Hematopoietic multipotent progenitor cell treated with erythropoietin and hydrocortisone succinate and interleukin-3 and kit ligand, for 15 days (in vitro differentiated cells): Measurements from ENCODE around the gene SLC6A6.

ENCODE experiments used
- DNase-seq: peaks from one replicate; pipeline ENCODE4 v3.0.0-alpha.2; 2015; ENCODE audit warnings: low spot score

SLC6A6 gene

DNA sequence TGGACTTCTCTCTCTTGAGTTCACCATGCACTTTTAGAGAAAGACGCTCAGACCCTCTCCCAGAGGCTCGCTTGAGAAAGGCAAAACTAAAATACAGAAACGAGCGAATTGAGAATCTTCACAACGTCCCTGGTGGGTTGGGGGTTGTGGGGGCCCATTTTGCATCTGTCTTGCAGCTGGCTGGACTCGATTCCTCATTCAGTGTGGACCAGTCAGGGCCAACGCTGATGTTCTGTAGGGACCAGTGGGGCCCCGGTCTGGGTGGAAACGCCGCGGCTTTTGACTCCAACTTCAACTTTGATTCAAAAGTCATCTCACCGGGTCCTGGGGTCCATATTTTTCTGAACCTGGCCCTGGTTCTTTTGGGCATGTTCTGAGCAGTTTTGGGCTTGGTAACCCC lies 68.1 kb downstream of the SLC6A6 start:
- no peak for DNase-seq

DNA sequence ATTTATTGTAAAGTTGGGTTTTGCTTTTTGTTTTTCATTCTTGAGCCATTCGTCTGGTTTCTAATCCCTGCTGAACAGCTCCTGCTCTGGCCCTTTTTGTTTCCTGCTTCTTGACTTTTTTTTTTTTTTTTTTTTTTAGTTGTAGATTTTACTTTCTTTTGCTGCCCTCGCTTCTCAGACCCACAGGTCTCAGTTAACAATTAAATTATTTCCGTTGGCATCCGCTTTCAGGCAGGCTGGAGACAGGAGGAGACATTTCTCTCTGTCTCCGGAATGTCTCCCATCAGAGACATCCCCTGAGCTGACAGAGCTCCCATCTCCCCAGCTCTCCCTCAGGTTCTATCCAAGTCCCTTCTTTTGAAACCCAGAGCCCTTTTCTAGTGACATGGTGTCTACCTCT lies 68.6 kb downstream of the SLC6A6 start:
- no peak for DNase-seq

DNA sequence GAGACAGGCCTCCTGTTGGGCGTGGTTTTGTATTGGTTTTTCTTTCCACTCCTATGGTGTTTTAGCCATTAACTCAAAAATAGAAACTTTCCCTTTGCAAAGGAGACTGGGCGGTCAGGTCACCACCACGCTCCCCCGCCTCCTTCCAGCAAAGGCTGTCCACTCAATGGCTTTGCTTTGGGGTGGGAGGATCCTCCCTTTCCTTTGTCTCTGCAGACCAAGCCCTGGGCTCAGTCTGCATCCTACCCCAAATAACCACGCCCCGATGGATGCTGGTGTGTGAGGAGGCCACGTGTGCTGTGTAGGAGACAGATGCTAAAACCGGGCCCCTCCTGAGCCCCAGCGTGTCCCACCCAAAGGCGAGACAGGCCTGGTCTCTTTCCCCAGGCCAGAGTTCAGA lies 69.3 kb downstream of the SLC6A6 start:
- no peak for DNase-seq

DNA sequence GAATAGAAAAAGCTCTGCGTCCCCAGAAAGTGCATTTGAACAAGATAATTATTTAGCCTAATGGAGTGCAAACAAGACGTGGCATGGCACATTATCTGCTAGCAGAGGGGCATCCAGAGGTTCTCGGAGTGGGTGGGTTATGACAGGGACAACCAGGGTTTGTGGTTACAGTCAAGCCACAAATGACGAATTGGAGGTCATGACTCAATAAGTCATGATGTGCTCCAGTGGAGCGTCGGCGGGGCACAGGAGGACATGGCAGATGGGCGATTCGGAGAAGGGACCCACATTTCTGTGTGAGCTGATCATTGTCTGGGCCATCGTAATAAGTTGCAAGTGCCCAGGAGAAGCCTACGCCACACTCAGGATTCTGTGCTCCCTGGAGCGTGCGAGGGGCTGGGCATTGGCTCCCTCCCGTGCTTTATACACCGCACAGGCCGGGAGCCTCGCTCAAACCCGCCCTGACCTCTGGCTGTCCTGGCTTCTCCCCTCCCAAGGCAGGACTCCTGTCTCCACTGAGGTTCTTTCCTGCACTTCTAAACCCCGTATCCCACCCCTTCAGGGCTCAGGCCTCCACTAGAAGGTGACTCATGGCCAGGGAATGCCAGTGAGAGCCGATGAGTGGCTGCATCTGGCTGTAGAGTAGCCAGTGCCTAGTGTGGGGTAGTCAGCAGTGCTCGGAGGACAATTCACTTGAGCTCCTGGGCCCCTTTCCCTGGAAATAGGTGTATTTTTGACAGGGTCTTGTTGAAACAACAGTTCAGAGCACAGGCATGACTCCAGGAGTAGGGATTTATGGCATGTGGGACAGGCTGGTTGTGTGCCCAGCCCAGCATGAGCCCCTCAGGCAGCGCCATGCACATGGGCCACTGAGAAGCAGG lies 70.3 kb downstream of the SLC6A6 start:
- DNase-seq: no peak

DNA sequence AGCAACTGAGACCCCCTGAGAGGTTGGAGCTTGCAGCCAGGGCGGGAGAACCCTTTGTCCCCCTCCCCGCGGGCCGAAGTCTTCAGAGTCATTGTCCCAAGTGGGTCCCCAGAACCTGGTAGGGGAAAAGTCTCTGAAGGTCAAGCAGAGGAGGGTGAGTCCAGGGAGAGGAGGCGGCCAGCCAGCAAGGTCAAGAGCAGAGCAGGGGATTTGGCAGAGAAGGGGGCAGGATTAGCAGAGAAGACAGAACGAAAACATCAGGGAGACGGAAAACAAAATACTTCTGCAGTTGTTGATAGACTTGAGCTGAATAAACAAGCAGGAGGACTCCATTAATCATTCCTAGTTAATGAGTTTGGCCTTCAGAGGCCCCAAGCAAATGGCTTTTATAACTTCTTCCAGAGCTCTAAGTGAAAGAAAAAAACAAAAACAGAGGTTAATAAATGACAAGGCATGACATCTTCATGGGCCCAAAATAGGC lies 71.0 kb downstream of the SLC6A6 start:
- no peak for DNase-seq

DNA sequence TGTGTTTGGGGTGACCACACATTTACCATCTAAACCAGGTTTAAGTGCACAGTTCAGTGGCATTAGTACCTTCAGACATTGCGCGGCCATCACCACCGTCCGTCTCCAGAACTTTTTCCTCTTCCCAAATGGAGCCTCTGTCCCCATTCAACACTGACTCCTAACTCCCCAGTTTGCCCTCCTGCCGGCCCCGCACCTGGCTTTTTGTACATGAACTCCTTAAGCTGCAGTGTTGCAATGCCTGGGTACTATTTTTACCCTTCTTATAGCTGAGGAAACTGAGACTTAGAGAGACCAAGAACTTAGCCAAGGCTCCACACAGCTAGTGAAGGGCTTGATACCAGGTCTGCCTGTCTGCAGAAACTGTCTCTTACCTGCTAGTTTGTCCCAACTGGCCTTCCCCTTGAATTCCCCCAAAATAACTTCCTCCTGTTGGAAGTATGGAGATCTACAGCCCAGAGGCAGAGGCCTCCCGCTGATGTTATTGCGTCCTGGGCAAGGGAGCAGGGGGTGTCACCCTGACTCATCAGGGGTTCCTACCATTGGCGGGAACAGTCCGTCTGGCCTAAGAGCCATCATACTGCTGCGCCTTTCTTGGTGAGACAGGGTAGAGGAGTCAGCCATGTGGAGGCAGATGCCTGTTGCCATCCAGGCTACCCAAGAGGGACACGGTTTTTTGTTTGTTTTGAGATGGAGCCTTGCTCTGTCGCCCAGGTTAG lies 72.1 kb downstream of the SLC6A6 start:
- DNase-seq: no peak

DNA sequence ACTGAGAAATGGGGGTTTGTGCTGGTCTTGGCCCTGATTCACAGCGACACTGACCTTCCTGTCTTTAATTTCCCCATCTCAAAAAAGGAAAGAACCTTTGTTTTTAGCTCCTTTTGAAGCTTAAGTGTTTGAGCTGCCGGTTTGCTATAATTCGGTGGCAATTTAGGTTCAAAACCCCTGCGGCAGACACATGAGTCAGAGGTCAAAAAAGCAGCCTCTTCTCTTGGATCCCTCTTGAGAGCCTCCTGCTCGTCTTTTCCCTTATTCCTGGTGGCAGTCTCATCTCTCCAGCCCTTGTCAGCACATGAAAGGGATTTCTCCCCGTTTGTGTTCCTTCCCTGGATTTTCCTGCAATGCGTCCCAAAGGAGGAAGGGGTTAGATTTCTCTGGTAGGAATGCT lies 73.2 kb downstream of the SLC6A6 start:
- DNase-seq: no peak

DNA sequence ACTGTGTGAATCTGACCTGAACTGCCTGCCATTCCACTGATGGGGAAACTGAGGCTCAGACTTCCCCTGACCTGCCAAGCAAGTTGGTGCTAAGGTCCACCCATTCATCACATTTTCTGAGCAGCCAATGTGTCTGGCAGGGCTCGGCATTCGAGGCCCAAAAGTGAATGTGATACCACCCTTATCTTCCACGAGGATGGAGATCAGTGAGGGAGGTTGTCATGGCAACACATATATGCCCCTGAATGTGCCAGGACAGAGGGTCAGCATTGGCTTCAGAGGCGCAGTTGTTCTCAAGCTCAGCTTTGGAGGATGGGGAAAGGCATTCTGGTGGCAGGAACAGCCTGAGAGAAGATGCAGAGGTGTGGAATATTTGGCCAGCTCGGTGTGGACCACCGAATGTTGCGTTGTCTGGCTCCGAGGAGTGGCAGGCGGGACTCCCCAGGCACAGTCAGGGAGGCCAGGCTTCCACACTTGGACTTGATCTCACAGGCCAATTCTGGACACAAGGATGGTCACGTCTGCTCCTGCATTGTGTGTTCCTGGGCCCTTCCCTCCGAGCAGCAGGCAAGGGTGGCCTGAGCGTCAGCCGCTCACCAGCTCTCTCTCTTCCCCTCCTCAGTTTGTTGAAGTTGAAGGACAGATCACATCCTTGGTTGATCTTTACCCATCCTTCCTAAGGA lies 74.3 kb downstream of the SLC6A6 start:
- no peak for DNase-seq

DNA sequence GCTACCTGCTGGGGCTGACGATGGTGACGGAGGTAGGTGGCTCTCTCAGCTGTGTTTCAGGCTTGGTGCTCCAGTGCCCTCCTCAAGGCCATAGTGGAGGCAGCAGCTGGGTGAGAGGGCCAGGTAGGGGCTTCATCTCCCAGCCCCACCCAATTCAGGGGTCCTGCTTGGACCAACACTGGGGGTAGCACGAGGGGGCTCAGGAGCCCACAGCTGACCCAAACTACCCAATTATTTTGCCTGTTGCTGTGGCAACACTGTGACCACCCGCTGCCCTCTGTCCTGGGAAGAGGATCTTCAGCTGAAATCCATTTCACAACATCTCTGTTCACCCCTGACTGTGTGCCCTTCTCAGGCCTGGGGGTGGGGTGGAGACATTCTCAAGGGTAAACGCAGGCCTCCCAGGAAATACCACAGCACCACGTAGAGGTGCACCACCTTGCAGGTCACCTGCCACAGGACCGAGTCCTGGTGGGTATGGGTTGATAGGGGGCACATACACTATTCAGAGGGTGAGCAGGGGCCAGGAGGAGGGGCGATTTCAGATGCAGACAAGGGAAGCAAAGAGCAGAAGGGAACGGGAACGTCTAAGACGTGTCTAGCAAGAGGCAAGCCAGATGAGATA lies 75.0 kb downstream of the SLC6A6 start:
- DNase-seq: no peak

DNA sequence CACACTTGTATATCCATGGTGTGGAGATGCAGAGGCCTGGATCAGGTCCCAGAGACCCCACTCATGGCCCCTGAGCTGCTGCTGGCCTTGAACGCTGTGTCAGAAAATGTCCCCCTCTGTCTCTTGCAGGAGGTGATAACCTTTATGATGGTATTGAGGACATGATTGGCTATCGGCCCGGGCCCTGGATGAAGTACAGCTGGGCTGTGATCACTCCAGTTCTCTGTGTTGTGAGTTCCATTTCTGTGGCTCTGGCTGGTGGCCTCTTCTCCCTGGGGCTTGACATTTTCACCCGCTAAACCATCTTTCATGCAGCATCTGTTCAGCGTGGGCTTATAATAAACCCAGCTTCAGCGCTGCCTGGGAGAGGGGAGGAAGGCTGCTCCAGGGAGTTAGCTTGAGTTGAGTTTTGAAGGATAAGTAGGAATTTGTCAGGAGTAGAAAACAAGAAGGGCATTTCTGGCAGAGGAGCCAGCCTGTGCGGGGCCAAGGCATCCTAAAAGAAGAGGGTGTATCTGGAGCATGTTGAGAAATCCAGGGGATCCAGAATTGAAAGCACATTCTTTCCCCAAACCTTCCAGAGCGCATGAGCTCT lies 76.6 kb downstream of the SLC6A6 start:
- DNase-seq: no peak

DNA sequence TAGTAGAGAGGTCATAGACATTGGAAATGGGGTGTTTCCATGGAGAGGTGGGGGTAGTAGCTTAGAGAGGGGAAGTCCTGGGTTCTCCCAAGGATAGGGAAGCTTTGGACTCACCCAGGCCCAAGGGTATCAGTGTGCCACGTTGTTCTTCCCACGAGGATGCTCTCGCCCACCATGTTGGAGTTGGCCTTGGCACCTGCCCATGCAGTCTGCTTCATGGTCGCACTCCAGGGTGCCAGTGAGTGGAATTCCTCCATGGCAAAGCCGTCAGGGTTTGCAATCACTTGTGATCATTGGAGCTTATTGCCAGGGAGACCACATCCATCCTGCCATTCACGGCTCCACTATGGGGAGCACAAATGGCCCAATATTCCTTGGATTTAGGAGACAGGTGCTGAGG lies 77.2 kb downstream of the SLC6A6 start:
- no peak for DNase-seq

DNA sequence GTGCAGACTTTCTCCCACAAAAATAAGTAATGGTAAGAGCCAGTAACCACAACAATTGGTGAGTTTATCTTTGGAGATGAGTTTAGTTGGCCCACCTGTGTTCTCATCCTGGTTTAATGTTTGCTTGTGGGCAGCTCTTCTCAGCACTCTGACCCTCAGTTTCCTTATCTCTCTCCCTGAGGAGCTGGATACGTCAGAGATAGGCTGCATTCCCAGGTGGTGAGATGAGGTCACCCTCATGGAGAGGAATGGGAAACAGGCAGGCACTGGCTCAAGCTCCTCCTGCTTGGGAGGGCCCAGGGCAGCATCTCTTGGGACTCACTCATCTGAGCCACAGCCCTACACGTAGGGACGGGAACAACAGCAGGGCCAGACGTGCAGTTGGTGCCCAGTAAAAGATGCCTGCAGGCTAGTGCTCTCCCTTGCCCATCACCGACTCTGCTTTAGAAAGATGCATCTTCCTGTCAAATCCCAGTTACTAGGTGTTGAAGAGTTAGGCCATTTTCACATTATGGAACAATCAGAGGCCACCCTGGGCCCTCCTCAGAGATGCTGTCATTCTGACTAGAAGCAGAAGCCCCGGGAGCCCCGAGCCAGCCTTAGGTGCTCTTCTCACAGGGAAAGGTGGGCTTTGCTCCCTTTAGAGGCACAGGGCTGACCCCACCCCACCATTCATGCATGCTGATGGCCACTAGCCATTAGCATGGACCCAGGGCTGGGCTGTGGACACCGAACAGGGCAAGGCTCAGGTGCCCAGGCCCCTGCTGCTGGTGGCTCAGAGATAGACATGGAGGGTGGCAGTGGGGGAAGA lies 78.0 kb downstream of the SLC6A6 start:
- no peak for DNase-seq

DNA sequence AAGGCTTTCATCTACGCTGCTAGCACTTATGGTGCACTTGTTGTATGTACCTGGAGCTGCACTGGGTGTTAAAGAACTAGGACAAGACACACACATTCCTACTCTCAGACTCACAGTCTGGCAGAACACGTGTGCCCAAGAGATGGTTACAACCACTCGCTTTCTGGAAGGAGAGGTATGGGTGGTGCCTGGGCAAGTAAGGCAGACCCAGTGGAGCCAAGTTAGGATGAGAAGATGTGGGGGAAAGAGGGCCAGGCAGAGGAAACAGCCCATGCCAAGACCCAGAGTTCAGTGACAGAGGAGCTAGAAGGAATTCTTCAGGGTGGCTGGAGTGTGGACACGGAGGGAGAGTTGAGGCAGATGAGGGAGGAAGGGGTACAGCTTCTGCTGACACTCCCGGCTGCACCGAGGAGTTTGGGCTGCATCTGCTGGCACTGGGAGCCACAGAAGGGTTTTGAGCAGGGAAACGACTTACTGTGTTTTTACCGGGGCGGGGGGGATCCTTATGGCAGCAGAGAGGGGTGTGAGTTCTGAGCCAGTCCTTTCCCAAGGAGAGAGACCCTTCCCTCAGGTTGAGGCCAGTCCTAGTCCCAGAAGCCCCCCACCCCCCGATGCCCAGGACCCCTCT lies 78.7 kb downstream of the SLC6A6 start:
- no peak for DNase-seq

DNA sequence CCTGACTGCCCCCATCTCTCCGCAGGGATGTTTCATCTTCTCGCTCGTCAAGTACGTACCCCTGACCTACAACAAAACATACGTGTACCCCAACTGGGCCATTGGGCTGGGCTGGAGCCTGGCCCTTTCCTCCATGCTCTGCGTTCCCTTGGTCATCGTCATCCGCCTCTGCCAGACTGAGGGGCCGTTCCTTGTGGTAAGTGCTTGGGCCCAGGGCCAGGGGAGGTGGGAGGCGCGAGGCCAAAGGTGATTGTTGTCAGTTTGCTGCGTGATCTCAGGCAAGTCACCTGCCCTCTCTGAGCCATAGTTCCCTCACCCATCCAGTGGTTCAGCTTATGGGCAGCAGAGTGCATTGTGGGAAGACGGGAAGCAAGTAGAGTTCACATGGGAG lies 79.2 kb downstream of the SLC6A6 start:
- no peak for DNase-seq

DNA sequence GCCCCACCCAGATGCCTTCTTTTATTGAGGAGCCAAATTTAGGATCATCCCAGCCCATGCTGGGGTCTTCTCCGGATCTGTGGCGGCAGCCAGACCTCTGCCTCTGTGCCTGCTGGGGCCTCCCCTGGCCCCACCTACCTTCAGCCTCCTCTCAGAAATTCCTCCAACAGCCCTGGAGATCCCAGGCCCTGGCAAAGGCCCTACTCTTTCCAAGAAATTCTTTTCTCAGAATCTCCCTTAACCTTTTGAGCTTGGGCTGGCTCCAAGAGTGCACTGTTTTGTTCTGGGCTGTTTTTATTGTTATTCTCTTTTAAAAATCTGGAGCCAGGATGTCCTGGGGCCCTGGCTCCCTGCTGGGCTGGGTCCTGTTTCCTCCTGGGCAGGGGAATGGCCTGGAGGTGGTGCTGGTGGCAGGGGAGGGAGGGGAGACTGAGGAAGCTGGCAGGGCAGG lies 79.9 kb downstream of the SLC6A6 start:
- no peak for DNase-seq

DNA sequence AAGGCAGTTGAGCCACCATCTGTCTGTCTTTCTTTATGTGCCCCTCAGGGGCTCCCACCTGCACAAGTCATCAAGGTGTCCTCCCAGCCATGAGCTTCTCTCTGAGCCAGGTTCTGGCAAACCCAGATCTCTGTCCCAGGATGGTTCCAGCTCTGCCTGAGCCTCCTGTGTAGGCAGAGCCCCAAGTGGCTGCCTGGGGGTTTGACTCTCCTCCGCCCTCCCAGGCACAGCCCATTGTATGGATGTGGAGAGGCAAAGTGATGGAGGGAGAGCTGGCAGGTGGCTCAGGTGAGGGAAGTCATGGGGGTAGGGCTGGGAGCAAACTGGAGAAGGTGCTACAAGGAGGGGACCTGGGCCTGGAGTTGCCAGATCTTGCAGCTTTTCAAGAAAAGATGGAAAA lies 80.9 kb downstream of the SLC6A6 start:
- DNase-seq: no peak

DNA sequence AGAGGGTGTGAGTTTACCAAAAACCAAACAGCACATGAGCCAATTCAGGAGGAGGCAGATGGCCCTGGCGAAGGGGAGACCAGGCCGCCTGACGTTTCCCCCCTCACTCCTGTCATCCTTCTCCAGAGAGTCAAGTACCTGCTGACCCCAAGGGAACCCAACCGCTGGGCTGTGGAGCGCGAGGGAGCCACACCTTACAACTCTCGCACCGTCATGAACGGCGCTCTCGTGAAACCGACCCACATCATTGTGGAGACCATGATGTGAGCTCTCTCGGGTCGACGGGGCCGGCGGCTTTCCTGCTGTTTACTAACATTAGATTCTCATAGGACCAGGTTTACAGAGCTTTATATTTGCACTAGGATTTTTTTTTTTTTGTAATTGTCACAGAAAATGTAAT lies 82.3 kb downstream of the SLC6A6 start:
- no peak for DNase-seq

DNA sequence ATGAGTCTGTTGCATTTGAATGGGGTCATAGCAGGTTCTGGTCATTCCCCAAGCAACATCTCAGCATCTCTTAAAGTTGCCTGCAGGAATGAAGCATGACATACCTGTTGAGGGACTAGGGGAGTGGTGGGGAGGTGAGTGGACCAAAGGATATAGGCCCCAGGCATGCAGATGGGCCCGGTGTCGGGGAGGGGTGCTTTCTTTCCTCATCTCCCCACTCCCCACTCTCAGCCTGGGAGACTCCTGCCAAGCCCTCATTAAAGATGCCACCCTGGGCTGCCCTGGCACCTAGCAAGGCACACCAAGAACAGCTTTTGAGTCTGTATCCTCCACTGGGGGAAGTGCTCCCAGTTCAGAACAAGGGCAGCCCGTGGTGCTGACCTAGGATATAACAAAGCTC lies 83.6 kb downstream of the SLC6A6 start:
- no peak for DNase-seq

DNA sequence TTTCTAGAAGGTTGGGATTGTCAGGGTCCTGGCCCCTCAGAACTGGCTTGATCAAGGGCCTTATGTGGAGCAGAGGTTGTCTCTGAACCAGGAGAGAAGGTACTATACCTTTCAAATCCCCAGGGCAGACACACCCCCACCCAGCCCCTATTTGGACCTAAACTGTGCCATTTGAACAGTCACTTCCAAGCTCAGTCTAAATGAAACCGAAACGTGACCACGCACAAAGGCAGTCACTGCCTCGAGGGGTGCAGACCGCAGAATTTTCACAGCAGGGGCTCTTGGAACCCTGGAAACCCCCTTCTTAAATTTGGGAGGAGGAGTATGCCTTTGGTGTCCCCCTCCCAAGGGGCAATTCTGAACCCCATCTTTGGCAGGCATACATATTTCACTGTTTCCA lies 84.1 kb downstream of the SLC6A6 start:
- no peak for DNase-seq

DNA sequence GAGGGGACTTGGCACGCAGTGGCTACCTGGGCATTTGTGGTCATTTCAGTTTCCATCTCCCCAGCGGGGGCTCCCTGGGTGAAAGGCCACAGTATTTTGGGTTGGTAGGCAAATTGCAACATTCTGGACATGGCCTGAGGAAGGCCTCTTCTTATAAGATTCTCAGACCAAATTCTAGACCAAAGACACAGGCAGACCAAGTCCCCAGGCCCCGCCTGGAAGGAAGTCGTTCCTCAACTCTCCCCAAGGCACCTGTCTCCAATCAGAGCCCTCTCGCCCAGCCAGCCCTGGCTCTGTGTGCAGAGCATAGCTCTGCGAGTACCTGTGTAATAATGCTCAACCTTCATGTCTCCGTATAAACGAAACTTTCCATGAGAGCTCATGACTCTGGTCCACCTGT lies 84.7 kb downstream of the SLC6A6 start:
- no peak for DNase-seq

DNA sequence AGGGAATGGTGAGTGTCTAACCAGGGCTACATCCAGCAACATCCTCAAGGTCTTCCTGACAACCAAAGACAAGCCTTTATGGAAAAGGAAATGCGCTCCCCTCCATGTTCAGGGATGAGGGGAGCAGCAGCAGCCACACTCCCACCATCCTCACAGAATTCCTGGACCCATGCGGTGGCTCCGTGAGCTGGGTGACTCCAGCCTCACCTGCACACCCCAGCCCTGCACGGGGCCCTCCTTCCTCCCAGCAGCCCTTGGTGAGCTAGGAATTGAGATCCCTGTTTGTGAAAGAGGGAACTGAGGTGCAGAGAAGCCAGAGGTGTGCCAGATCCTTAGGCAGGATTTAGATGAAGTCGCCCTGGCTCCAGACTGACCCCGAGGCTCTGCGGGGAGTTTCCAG lies 85.4 kb downstream of the SLC6A6 start:
- no peak for DNase-seq
